Activated T-helper 2 cell treated with anti-CD3 and anti-CD28 coated beads, Interferon-gamma antibody, Interleukin-2, Interleukin-4, amounts not matched to agents 10 μg/mL and 5 μg/mL and 100 μg/mL, durations not matched to agents 14 hours and 24 hours and 36 hours (primary cell): ENCODE data around the gene DOCK9. TPM values are rescaled to one million over a fixed set of nuclear protein-coding genes. Genes with fewer than 3 reads are reported as not detected.

ENCODE experiments used
- DNase-seq: peaks from one replicate; pipeline ENCODE4 v3.0.0; 2021; ENCODE audit warnings: low spot score
- H3K27ac Mint-ChIP-seq: one replicate; pipeline ENCODE4 v1.8.0; 2021; ENCODE audit warnings: mixed read lengths
- H3K27me3 Mint-ChIP-seq: one replicate; pipeline ENCODE4 v1.8.0; 2021; ENCODE audit warnings: low read depth, mixed read lengths
- H3K36me3 Mint-ChIP-seq: one replicate; pipeline ENCODE4 v1.8.0; 2021; ENCODE audit warnings: low read depth, mixed read lengths
- H3K4me1 Mint-ChIP-seq: one replicate; pipeline ENCODE4 v1.8.0; 2021; ENCODE audit warnings: low read depth, mixed read lengths
- H3K4me3 Mint-ChIP-seq: one replicate; pipeline ENCODE4 v1.8.0; 2021; ENCODE audit warnings: low read depth, mild to moderate bottlenecking, moderate library complexity, mixed read lengths
- H3K9me3 Mint-ChIP-seq: one replicate; pipeline ENCODE4 v1.8.0; 2021; ENCODE audit warnings: mixed read lengths
- intact Hi-C: fragments of 100-400 bp; cut with micrococcal nuclease; formaldehyde crosslinking; loops from one replicate; pipeline ENCODE4 v1.15.1; 2023
- total RNA-seq: library from RNA; stranded (reverse); gene quantifications from 2 replicates; pipeline ENCODE4 v1.2.3, GENCODE V29; 2022

The DOCK9 gene
- total RNA-seq, 1 donor from 2014 or later, result 40.7 TPM

DNA sequence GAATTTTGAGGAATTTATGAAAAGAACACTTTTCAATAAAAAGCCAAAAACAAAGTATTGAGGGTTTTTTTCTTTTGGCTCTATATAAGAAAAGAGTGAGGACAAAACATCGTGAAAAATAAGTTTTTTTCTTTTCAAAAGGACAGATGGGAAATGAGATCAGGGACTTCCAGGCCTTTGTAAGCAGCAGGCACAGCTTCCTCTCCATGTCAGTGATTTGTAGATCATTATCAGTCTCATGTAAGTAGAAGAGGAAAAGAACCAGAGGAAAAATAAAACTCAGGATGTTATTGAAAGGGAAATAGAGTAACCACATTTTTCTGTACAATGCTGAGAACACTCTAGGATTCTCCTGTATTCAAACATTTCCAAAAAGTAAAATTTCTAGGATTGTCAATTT lies 29.9 kb downstream of the DOCK9 start:
- intact Hi-C loops, result no loop called here
- H3K4me1 Mint-ChIP-seq, result no peaks in the 10 kb centered on the region
- peaks cover 21% of the 10 kb centered on the region for H3K36me3 Mint-ChIP-seq
- no peak for DNase-seq
- H3K4me3 Mint-ChIP-seq, result no peak overlapping the region
- no peaks in the 10 kb centered on the region for H3K9me3 Mint-ChIP-seq
- no peak overlapping the region for H3K27ac Mint-ChIP-seq
- no peaks in the 10 kb centered on the region for H3K27me3 Mint-ChIP-seq

DNA sequence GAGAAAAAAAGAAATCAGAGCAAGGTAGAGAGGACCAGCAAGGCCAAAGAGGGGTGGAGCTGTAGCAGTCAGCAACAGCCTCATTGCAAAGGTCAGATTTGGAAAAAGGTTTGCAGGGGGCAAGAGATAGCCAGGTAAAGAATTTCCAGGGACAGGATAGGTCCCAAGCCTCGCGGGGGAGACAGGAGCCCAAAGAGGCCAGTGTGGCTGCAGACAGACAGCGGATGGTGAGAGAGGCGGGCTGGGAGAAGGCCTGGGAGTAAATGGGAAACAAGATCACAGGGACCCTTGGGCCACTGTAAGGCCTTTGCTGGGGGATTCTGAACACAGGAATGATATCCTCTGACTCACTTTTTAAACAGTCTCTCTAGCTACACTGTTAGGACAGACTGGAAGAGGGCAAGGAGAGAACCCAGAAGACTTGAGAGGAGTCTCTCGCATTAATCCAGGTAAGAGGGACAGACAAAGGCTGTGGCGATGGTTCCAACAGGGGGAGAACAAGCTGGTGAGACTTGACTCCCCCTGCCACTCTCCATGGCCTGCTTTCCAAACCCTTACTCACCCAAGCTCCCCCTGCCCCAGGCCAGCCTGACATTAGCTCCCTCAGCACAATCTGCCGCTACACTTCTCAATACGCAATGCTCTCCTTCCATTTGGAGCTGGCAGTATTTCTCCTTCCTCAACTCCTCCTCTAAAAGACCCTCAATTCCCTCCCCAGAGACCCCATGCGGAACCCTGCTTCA lies 31.8 kb downstream of the DOCK9 start:
- peaks cover 10% of the 10 kb centered on the region for H3K36me3 Mint-ChIP-seq
- no peaks in the 10 kb centered on the region for H3K27me3 Mint-ChIP-seq
- DNase-seq, result no peak

DNA sequence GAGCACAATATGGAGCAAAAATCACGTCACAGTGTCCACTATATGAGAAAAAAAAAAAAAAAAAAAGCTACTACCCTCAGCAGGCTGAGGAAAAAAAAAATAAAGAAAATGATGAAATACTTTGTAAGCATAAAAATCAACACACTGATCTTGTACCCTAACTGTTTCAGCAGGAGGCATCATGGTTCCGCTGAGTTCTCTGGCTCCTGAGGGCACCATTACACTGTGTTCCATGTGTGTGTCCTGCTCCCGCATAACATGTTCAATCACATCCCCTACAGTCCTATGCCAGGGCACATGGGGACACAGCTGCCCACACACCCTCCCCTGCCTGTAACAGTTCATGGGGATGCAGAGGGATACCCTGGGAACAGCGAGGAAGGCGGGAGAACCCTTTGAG lies 33.5 kb downstream of the DOCK9 start:
- intact Hi-C loops, result no loop called here
- H3K4me3 Mint-ChIP-seq, result no peak overlapping the region
- H3K36me3 Mint-ChIP-seq, result no peaks in the 10 kb centered on the region
- H3K9me3 Mint-ChIP-seq, result no peaks in the 10 kb centered on the region
- H3K27ac Mint-ChIP-seq, result no peak overlapping the region
- no peaks in the 10 kb centered on the region for H3K4me1 Mint-ChIP-seq
- H3K27me3 Mint-ChIP-seq, result no peaks in the 10 kb centered on the region
- no peak for DNase-seq

More for the DNA sequence above, 31.8 kb downstream of the DOCK9 start:
- Mint-ChIP-seq H3K9me3 (no peaks in the 10 kb centered on the region), H3K27ac (peak overlapping the region; percentile 0), H3K4me1 (no peaks in the 10 kb centered on the region), H3K4me3 (no peak overlapping the region)
- intact Hi-C loops, result no loop called here

DNA sequence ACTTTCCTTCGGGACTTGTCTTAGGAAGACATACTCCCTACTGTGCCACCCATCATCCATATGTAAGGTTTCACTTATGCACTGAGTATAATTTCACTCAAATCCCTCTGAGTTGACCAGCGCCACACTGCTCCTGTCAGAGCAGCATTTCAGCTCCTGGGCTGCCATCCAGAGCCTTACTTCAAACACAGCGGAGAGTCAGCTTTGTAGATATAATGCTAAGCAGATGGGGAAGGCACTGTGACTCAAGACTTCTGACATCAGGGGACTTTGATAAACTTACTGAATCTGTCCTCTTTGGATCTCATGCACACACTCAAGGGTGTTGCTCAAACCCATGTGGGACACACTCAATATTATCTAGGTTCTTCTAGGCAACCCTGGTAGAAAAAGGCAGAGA lies 34.9 kb downstream of the DOCK9 start:
- Mint-ChIP-seq H3K4me1 (no peaks in the 10 kb centered on the region), H3K27me3 (no peaks in the 10 kb centered on the region), H3K27ac (no peak overlapping the region), H3K4me3 (no peak overlapping the region), H3K36me3 (no peaks in the 10 kb centered on the region), H3K9me3 (no peaks in the 10 kb centered on the region)
- DNase-seq, result no peak
- intact Hi-C loops, result no loop called here

DNA sequence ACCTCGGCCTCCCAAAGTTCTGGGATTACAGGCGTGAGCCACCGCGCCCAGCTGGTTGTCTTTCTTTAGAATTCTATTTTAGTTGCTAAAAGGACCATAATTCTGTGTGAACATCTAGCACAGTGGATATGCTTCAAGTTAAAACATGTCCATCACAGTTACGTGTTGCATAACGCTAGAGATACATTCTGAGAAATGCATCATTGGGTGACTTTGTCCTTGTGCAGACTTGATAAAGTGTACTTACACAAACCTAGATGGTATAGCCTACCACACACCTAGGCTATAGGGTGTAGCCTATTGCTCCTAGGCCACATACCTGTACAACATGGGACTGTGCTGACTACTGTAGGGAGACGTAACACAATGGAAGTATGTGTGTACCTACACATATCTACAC lies 35.4 kb downstream of the DOCK9 start:
- Mint-ChIP-seq H3K9me3 (no peaks in the 10 kb centered on the region), H3K27me3 (no peaks in the 10 kb centered on the region), H3K4me1 (no peaks in the 10 kb centered on the region), H3K4me3 (no peak overlapping the region), H3K36me3 (no peaks in the 10 kb centered on the region), H3K27ac (no peak overlapping the region)
- intact Hi-C loops, result no loop called here
- no peak for DNase-seq

- H3K4me1 Mint-ChIP-seq, result no peaks in the 10 kb centered on the region
- intact Hi-C loops, result no loop called here
Observed at GRCh38 chr13:98941536-98941935, 36.3 kb downstream of the DOCK9 start.

GRCh38 chr13:98941126-98941525 lies 36.7 kb downstream of the DOCK9 start:
- Mint-ChIP-seq H3K27me3 (no peaks in the 10 kb centered on the region), H3K4me3 (no peak overlapping the region), H3K4me1 (no peaks in the 10 kb centered on the region), H3K27ac (no peak overlapping the region), H3K9me3 (peaks cover 2% of the 10 kb centered on the region), H3K36me3 (peaks cover 2% of the 10 kb centered on the region)
- no peak for DNase-seq
- intact Hi-C loops, result no loop called here

More at GRCh38 chr13:98941536-98941935, 36.3 kb downstream of the DOCK9 start:
- no peaks in the 10 kb centered on the region for H3K9me3 Mint-ChIP-seq
- H3K27ac Mint-ChIP-seq, result no peak overlapping the region
- no peak overlapping the region for H3K4me3 Mint-ChIP-seq
- DNase-seq, result no peak
- no peaks in the 10 kb centered on the region for H3K27me3 Mint-ChIP-seq
- no peaks in the 10 kb centered on the region for H3K36me3 Mint-ChIP-seq

- H3K4me3 Mint-ChIP-seq, result no peak overlapping the region
- H3K27ac Mint-ChIP-seq, result no peak overlapping the region
- no peaks in the 10 kb centered on the region for H3K4me1 Mint-ChIP-seq
- intact Hi-C loops, result no loop called here
- no peak for DNase-seq
- peaks cover 5% of the 10 kb centered on the region for H3K36me3 Mint-ChIP-seq
- H3K27me3 Mint-ChIP-seq, result no peaks in the 10 kb centered on the region
- peaks cover 6% of the 10 kb centered on the region for H3K9me3 Mint-ChIP-seq
Observed at GRCh38 chr13:98940325-98941001, 37.4 kb downstream of the DOCK9 start.

- no peak for DNase-seq
- Mint-ChIP-seq H3K27me3 (no peaks in the 10 kb centered on the region), H3K27ac (no peak overlapping the region), H3K4me1 (no peaks in the 10 kb centered on the region), H3K9me3 (peaks cover 10% of the 10 kb centered on the region), H3K4me3 (no peak overlapping the region), H3K36me3 (peaks cover 9% of the 10 kb centered on the region)
- intact Hi-C loops, result no loop called here
Observed at GRCh38 chr13:98939660-98940191, 38.1 kb downstream of the DOCK9 start.

DNA sequence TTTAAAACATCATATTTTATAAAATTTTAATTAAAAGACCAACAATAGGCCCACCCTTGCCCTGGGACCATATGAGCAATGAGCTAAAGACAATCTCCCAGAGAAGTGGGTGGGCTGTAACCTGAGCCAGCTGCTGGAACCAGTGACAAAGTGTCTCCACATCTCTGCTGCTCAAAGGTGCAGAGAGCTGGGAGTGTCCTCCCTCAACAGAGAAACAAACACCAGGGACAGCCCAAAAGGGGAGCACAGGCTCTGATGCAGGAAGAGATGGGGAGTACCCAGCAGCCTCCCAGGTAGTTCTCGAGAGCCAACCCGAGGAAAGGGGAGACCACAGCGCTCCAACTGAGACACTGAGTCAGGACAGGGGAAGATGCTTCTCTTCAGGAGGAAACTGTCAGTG lies 39.1 kb downstream of the DOCK9 start:
- no peak overlapping the region for H3K4me3 Mint-ChIP-seq
- no peak overlapping the region for H3K27ac Mint-ChIP-seq
- intact Hi-C loops, result no loop called here
- H3K9me3 Mint-ChIP-seq, result peaks cover 18% of the 10 kb centered on the region
- H3K36me3 Mint-ChIP-seq, result peaks cover 17% of the 10 kb centered on the region
- no peak for DNase-seq
- no peaks in the 10 kb centered on the region for H3K4me1 Mint-ChIP-seq
- no peaks in the 10 kb centered on the region for H3K27me3 Mint-ChIP-seq

- Mint-ChIP-seq H3K4me1 (no peaks in the 10 kb centered on the region), H3K27me3 (no peaks in the 10 kb centered on the region), H3K36me3 (peaks cover 24% of the 10 kb centered on the region), H3K4me3 (no peak overlapping the region), H3K27ac (no peak overlapping the region), H3K9me3 (peaks cover 25% of the 10 kb centered on the region)
- intact Hi-C loops, result no loop called here
- DNase-seq, result no peak
Observed at GRCh38 chr13:98937911-98938381, 39.9 kb downstream of the DOCK9 start.

DNA sequence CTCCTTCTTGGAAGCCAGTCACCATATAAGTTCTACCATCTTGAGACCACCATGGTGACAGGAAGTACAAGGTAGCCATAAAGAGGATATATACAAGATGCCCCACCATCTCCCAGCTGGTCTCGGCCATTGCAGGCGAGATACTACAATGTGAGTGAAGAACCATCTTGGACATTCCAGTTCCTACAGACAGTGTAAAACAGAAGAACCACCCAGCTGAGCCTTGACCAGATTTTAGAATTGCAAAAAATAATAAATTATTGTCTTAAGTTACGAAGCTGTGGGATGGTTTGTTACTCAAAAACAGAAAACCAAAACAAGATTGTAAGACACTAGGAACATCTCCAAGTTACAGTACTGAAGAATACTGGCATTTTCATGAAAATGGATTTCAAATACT lies 43.6 kb downstream of the DOCK9 start:
- Mint-ChIP-seq H3K36me3 (peaks cover 35% of the 10 kb centered on the region), H3K27ac (no peak overlapping the region), H3K9me3 (peaks cover 30% of the 10 kb centered on the region), H3K4me1 (peaks cover 5% of the 10 kb centered on the region), H3K4me3 (no peak overlapping the region), H3K27me3 (no peaks in the 10 kb centered on the region)
- DNase-seq, result no peak
- intact Hi-C loops, result no loop called here

DNA sequence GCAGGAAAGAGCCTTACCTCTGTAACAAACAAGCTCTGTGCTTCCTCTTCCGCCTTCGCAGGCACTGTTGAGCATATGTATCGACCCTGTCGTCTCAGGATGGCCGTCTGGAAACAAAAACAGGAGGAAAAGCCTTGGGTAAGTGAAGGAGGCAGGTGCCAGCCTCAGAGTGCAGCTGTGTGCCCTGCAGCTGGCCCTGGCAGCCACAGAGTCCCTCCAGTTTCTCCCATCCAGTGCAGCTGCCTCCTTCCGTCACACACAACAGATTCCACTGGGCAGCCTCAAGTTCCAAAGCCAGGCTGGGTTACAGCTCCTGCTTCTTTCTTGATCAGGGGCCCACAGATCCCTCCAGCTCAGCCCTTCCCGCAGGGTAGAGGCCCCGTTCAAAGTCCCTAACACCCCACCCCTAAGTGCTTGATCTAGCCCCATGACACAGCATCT lies 47.7 kb downstream of the DOCK9 start:
- H3K36me3 Mint-ChIP-seq, result peaks cover 42% of the 10 kb centered on the region
- H3K9me3 Mint-ChIP-seq, result peaks cover 23% of the 10 kb centered on the region
- H3K27me3 Mint-ChIP-seq, result no peaks in the 10 kb centered on the region
- peak overlapping the region; percentile 26 for H3K4me3 Mint-ChIP-seq
- H3K27ac Mint-ChIP-seq, result peak overlapping the region; percentile 82
- intact Hi-C loops, result no loop called here
- no peak for DNase-seq
- H3K4me1 Mint-ChIP-seq, result peaks cover 5% of the 10 kb centered on the region
